Dedifferentiated amniotic fluid mesenchymal stem cell (primary cell): ENCODE data around the gene PAQR5.
"Not testable (repeated sequence)": the region's sequence is repeated elsewhere in the genome, so short reads cannot be mapped to it uniquely, and the experiment has no call there.

ENCODE experiments used
- DNase-seq: peaks from one replicate; pipeline ENCODE4 v3.0.0-alpha.2; 2016; ENCODE audit errors: extremely low spot score

The PAQR5 gene

GRCh38 chr15:69424001-69424400 lies 125.3 kb downstream of the PAQR5 start:
- DNase-seq, result no peak

GRCh38 chr15:69424748-69425413 lies 126.2 kb downstream of the PAQR5 start:
- DNase-seq, result no peak

DNA sequence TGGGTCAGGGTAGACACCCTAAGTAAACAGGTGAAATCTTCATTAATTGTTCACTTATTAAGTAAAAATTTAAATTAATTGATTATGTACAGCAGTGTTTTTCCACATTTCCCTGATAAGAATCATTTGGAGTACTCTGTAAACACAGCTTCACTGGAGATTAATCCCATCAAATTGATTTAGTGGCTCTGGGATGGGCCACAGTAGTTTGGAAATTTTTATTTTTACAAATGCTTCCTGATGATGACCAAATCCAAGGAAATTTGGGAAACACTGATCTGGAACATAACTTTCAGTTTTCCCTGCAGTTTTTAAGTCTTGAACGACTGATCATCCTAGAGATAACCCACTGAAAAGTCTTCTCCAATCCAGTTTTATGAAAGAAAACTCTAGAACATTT lies 135.1 kb downstream of the PAQR5 start:
- DNase-seq, result no peak

GRCh38 chr15:69434238-69434637 lies 135.5 kb downstream of the PAQR5 start:
- DNase-seq, result no peak

DNA sequence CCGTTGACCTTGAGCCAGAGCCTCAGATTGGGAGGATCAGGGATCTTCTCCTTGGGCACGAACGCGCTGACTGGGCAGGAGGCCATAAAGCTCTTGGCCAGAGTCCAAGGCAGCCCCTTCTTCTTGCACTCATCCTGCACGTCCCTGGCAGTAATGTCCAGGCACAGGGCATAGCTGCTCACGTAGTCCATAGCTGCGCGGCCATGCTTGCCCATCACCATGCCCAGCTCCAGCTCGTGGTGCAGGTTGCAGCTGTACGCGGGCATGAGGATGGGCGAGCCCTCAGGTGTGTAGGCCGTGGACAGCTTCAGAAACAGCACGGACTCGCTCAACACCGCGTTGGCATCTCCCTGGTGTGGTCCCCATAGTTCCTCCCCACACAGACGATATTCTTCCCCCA lies 136.0 kb downstream of the PAQR5 start:
- no peak for DNase-seq

DNA sequence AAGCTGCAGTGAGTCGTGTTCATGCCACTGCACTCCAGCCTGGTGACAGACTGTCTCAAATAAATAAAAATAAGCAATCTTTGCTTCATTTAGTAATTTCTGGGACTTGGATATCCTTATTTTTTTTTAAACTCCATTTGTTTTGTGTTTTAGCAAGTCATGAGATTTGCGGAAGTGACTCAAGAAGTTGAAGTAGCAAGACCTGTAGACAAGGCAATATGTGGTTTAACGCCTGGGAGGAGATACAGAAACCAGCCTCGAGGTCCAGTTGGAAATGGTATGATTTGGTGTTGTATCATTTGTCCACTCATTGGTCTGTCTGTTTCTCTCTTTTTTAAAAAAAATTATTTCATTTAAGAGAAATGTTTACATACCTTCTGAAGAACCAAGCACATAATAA lies 137.3 kb downstream of the PAQR5 start:
- DNase-seq, result no peak

DNA sequence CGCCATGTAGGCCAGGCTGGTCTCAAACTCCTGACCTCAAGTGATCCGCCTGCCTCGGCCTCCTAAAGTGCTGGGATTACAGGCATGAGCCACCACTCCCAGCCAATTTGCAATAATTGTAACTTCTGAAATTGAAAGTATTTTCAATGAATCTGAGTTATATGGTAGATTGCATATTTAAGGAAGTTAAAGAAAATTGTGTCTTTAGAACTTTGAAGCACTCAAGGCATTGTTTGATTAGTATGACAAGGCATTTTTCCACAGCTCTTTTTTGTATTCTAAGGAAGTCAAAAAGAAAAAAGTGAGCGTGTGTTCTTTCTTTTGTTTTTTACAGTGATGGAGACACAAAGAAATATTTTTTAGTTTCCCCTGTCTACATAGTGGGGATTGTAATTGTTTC lies 138.2 kb downstream of the PAQR5 start:
- DNase-seq, result no peak

- no peak for DNase-seq
Observed at GRCh38 chr15:69439623-69440022, 140.9 kb downstream of the PAQR5 start.

GRCh38 chr15:69443032-69443611 lies 144.4 kb downstream of the PAQR5 start:
- DNase-seq, result no peak

- DNase-seq, result no peak
Observed at GRCh38 chr15:69444686-69445085, 146.0 kb downstream of the PAQR5 start.

- no peak for DNase-seq
Observed at GRCh38 chr15:69446953-69447352, 148.2 kb downstream of the PAQR5 start.

- not testable (repeated sequence) for DNase-seq
Observed at GRCh38 chr15:69450221-69450620, 151.5 kb downstream of the PAQR5 start.

DNA sequence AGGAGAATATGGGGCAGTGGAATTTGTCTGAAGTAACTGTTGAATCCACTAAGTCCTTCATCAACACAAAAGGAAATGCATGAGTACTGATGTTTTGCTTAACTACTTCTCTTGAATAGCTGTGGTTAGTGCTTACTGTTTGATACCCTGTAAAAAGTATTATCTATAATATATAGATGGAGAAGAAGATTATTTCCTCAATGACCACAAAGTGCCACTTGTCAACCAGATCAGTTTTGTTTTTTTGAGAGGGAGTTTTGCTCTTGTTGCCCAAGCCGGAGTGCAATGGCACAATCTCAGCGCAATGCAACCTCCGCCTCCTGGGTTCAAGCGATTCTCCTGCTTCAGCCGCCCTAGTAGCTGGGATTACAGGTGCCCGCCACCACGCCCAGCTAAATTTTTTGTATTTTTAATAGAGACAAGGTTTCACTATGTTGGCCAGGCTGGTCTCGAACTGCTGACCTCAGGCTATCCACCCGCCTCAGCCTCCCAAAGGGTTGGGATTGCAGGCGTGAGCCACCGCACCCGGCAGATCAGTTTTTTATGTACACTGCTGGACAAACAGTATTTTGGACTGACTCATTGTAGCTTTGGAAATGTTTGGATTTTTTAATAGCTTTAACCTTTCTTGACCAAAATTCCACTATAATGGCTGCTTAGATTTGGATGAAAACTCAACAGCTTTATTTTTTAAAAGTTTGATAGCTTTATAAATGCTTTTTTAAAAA lies 152.4 kb downstream of the PAQR5 start:
- no peak for DNase-seq

DNA sequence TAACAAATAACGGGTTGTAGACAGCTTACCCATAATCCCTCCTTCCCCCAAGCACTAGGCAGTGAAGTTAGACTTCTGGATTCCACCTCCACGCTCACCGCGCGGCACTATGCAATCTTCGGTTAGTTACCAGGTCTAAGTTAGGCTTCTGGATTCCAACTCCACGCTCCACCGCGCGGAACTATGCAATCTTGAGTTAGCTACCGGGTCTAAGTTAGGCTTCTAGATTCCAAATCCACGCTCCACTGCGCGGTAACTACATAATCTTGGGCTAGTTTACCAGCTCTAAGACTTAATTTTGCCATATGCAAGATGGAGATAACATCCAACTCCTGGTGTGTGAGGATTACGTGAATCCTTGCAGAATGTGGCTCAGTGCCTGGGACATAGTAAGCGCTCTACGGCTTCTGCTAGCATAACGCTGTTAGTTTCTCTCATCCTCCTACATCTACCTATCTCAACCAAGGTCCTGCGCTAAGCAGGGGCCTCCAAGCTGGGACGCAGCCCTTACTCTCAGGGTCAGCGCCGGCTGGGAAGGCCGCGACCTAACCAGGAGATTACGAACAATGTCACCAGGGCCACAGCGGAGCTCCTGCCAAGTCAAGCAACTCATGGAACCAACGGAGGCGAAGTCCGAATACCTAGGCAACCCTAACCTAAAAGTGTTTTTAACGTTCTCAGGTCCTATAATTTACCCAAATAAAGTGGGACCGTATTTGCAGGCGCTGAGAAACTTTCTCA lies 153.4 kb downstream of the PAQR5 start:
- no peak for DNase-seq

- DNase-seq, result peak; percentile 95
Observed at GRCh38 chr15:69452692-69453521, 154.2 kb downstream of the PAQR5 start, which contains the start of gene RPLP1. RPLP1 (plus strand) TSS chr15:69452818; CDS start chr15:69452949, 131 bp downstream.

DNA sequence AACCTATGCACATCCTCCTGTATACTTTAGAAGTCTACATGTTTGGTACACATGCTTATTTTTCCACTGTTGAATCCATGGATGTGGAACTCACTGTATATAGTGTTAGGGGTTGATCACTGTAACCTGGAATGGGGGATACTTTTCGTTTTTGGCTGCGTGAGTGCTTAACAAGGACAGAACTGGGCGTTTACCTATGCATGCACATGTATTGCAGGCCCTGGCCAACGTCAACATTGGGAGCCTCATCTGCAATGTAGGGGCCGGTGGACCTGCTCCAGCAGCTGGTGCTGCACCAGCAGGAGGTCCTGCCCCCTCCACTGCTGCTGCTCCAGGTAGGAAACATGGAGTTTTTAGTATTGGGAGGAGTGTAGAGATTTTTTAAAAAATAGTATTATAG lies 156.2 kb downstream of the PAQR5 start:
- DNase-seq, result no peak

GRCh38 chr15:69456208-69457166 lies 157.8 kb downstream of the PAQR5 start:
- no peak for DNase-seq
